Common myeloid progenitor, CD34-positive (primary cell): ENCODE measurements around the gene CPNE1.

Source experiments
- CTCF ChIA-PET: fragments of 350-600 bp; sonication (Branson Sonifier 250); formaldehyde crosslinking; loops from one replicate; lab custom pipeline; 2021; ENCODE audit warnings: antibody characterized with exemption; lab: Charles Lee
- POLR2A ChIA-PET: fragments of 350-600 bp; sonication (Branson Sonifier 250); formaldehyde crosslinking; loops from one replicate; lab custom pipeline; 2021; ENCODE audit warnings: antibody characterized with exemption; lab: Charles Lee
- DNase-seq, 3 donors: peaks; one replicate each; pipeline versions ENCODE4 v3.0.0 to v3.0.0-alpha.2; 2013
- H3K27ac ChIP-seq, 2 experiments: 1 replicate in 1 of 2; 2 replicates in 1 of 2; pipeline ENCODE4 v1.7.0; 2013; ENCODE audit warnings: inconsistent platforms in 2 of 2, low read length in 2 of 2, mild to moderate bottlenecking in 2 of 2, low read depth in 1 of 2, moderate library complexity in 1 of 2; ENCODE audit not compliant: severe bottlenecking in 2 of 2, insufficient read depth in 1 of 2, poor library complexity in 1 of 2
- H3K27me3 ChIP-seq, 5 experiments: replicated peaks in 2 of 5; 1 replicate in 3 of 5; 2 replicates in 2 of 5; pipeline versions ENCODE4 v1.6.1 to v1.7.0; 2013; ENCODE audit warnings: low read length in 4 of 5, mild to moderate bottlenecking in 2 of 5, moderate library complexity in 2 of 5, inconsistent platforms in 1 of 5; ENCODE audit not compliant: insufficient read depth in 5 of 5, control insufficient read depth in 4 of 5
- H3K36me3 ChIP-seq, 4 experiments: 1 replicate in 2 of 4; 2 replicates in 2 of 4; pipeline versions ENCODE4 v1.6.1 to v1.7.0; 2013; ENCODE audit warnings: low read length in 3 of 4, control low read depth in 1 of 4, mild to moderate bottlenecking in 1 of 4; ENCODE audit not compliant: control insufficient read depth in 4 of 4, insufficient read depth in 4 of 4
- H3K4me1 ChIP-seq, 4 experiments: 1 replicate in 3 of 4; 2 replicates in 1 of 4; pipeline versions ENCODE4 v1.6.1 to v1.7.1; 2013; ENCODE audit warnings: low read length in 3 of 4, mild to moderate bottlenecking in 3 of 4, control low read depth in 1 of 4, inconsistent platforms in 1 of 4, moderate library complexity in 1 of 4; ENCODE audit not compliant: control insufficient read depth in 4 of 4, insufficient read depth in 4 of 4; ENCODE audit errors: control extremely low read depth in 1 of 4
- H3K4me3 ChIP-seq, 7 experiments: 1 replicate in 4 of 7; 2 replicates in 3 of 7; pipeline versions ENCODE4 v1.5.1 to v1.7.0; 2013; ENCODE audit warnings: mild to moderate bottlenecking in 7 of 7, low read length in 6 of 7, moderate library complexity in 6 of 7, inconsistent platforms in 2 of 7, low read depth in 2 of 7, control low read depth in 1 of 7; ENCODE audit not compliant: insufficient read depth in 4 of 7, control insufficient read depth in 1 of 7; ENCODE audit errors: extremely low read depth in 1 of 7
- H3K9me3 ChIP-seq, 5 experiments: 1 replicate in 4 of 5; 2 replicates in 1 of 5; pipeline versions ENCODE4 v1.6.1 to v1.7.1; 2013; ENCODE audit warnings: low read length in 4 of 5, mild to moderate bottlenecking in 2 of 5, inconsistent platforms in 1 of 5, low read depth in 1 of 5, moderate library complexity in 1 of 5; ENCODE audit not compliant: control insufficient read depth in 4 of 5, insufficient read depth in 2 of 5; ENCODE audit errors: control extremely low read depth in 1 of 5
- WGBS: methylation state at CpG from one replicate; pipeline ENCODE4 v1.1.5; 2013; ENCODE audit not compliant: insufficient coverage; 5-methylcytosine and 5-hydroxymethylcytosine counted together

Gene CPNE1

GRCh38 chr20:35680452-35681183 is 15.9 kb upstream of the CPNE1 start:
- Histone ChIP-seq H3K36me3 (peaks cover 0 to 3% (median 0%) of the 10 kb centered on the region in 4 experiments), H3K27ac (no peak overlapping the region), H3K4me3 (peak overlapping the region in 1 of 7 experiments; percentile 28), H3K9me3 (no peaks in the 10 kb centered on the region), H3K4me1 (peaks cover 4 to 11% (median 7%) of the 10 kb centered on the region in 4 experiments), H3K27me3 (no peaks in the 10 kb centered on the region)
- ChIA-PET CTCF (interaction anchor here (1.1 kb wide), 1 partner anchor 61 kb away, joined by 3 read pairs; no protein-coding TSS in a partner anchor), POLR2A (interaction anchor here (0.6 to 1.0 kb wide), 3 partner anchors 17 to 48 kb away, joined by 3 to 4 read pairs (median 3); no protein-coding TSS in a partner anchor)
- peak; percentile 26 to 63 (median 59) for DNase-seq
- 44% methylated on average over 1 of the region's 4 CpGs for WGBS

DNA sequence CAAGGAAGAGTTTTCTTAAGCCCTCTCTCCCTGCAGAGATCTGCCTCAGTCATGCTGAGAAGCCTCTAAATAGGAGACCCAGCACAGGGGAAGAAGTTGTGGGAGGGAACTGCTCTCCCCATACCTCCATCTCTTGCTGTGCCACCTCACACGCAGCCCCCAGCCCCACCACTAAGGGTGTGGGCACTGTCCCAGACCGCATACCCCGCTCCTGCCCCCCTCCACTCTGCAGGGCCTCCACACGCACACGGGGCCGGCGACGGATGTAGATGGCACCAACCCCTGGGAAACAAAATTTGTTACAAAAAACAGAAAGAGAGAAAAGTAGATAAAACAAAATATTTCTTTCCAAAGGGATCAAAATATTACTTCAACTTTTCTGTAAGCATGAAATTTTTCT is 10.2 kb upstream of the CPNE1 start:
- H3K27me3 ChIP-seq, result no peaks in the 10 kb centered on the region
- no peak for DNase-seq
- no peak overlapping the region for H3K27ac ChIP-seq
- H3K9me3 ChIP-seq, result no peaks in the 10 kb centered on the region
- WGBS, result no CpG with 5 or more reads among the region's 8 CpGs
- no peak overlapping the region for H3K4me3 ChIP-seq
- POLR2A ChIA-PET, result no interaction called here
- peaks cover 6 to 31% (median 26%) of the 10 kb centered on the region in 4 experiments for H3K36me3 ChIP-seq
- CTCF ChIA-PET, result interaction anchor here (0.8 to 1.1 kb wide), 2 partner anchors 11 to 74 kb away, joined by 3 to 5 read pairs; no protein-coding TSS in a partner anchor
- no peaks in the 10 kb centered on the region for H3K4me1 ChIP-seq

- Histone ChIP-seq H3K27ac (no peak overlapping the region), H3K4me3 (no peak overlapping the region), H3K27me3 (no peaks in the 10 kb centered on the region), H3K4me1 (no peaks in the 10 kb centered on the region), H3K9me3 (no peaks in the 10 kb centered on the region), H3K36me3 (peaks cover 8 to 42% (median 33%) of the 10 kb centered on the region in 4 experiments)
- POLR2A ChIA-PET, result no interaction called here
- no peak for DNase-seq
- CTCF ChIA-PET, result interaction anchor here (0.8 kb wide), 1 partner anchor 73 kb away, joined by 3 read pairs; no protein-coding TSS in a partner anchor
- 99% methylated on average over 4 of the region's 4 CpGs for WGBS
These were observed 9.2 kb upstream of the CPNE1 start for GRCh38 chr20:35673884-35674283.

GRCh38 chr20:35669681-35670080 is 5.0 kb upstream of the CPNE1 start:
- Histone ChIP-seq H3K4me3 (no peak overlapping the region), H3K9me3 (no peaks in the 10 kb centered on the region), H3K27me3 (no peaks in the 10 kb centered on the region), H3K36me3 (peaks cover 8 to 45% (median 35%) of the 10 kb centered on the region in 4 experiments), H3K27ac (no peak overlapping the region), H3K4me1 (peaks cover 0 to 4% (median 2%) of the 10 kb centered on the region in 4 experiments)
- ChIA-PET CTCF (interaction anchor here (1.5 kb wide), 1 partner anchor 22 kb away, joined by 4 read pairs; no protein-coding TSS in a partner anchor), POLR2A (no interaction called here)
- DNase-seq, result no peak
- WGBS, result 100% methylated on average over 1 of the region's 1 CpG

GRCh38 chr20:35669221-35669620 is 4.5 kb upstream of the CPNE1 start:
- Histone ChIP-seq H3K9me3 (no peaks in the 10 kb centered on the region), H3K36me3 (peaks cover 8 to 41% (median 31%) of the 10 kb centered on the region in 4 experiments), H3K4me3 (no peak overlapping the region), H3K27ac (no peak overlapping the region), H3K27me3 (no peaks in the 10 kb centered on the region), H3K4me1 (peaks cover 0 to 6% (median 3%) of the 10 kb centered on the region in 4 experiments)
- 100% methylated on average over 5 of the region's 5 CpGs for WGBS
- POLR2A ChIA-PET, result no interaction called here
- CTCF ChIA-PET, result interaction anchor here (1.0 to 1.5 kb wide), 3 partner anchors 21 to 206 kb away, joined by 3 to 4 read pairs (median 3); no protein-coding TSS in a partner anchor
- DNase-seq, result no peak

DNA sequence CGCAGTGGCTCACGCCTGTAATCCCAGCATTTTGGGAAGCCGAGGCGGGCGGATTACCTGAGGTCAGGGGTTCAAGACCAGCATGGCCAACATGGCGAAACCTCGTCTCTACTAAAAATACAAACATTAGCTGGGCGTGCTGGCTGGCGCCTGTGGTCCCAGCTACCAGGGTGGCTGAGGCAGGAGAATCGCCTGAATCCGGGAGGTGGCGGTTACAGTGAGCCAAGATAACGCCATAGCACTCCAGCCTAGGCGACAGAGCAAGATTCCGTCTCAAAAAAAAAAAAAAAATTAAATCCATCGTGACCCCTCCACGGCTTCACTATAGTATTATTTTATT is 1.2 kb upstream of the CPNE1 start:
- H3K36me3 ChIP-seq, result peaks cover 6 to 24% (median 18%) of the 10 kb centered on the region in 4 experiments
- ChIA-PET POLR2A (no interaction called here), CTCF (interaction anchor here (0.7 to 1.7 kb wide), 3 partner anchors 10 to 65 kb away, joined by 4 to 6 read pairs (median 4); no protein-coding TSS in a partner anchor)
- no peak for DNase-seq
- no peak overlapping the region for H3K27ac ChIP-seq
- no peaks in the 10 kb centered on the region for H3K27me3 ChIP-seq
- peaks cover 28 to 38% (median 34%) of the 10 kb centered on the region in 4 experiments for H3K4me1 ChIP-seq
- no peak overlapping the region for H3K4me3 ChIP-seq
- 97% methylated on average over 7 of the region's 17 CpGs for WGBS
- no peaks in the 10 kb centered on the region for H3K9me3 ChIP-seq
